Activated CD4-positive, alpha-beta T cell treated with anti-CD3 and anti-CD28 coated beads for 1 hour (primary cell): ENCODE measurements around the gene SFXN3.

ENCODE experiments used
- DNase-seq: peaks from one replicate; pipeline ENCODE4 v3.0.0-alpha.2; 2020

Gene SFXN3

DNA sequence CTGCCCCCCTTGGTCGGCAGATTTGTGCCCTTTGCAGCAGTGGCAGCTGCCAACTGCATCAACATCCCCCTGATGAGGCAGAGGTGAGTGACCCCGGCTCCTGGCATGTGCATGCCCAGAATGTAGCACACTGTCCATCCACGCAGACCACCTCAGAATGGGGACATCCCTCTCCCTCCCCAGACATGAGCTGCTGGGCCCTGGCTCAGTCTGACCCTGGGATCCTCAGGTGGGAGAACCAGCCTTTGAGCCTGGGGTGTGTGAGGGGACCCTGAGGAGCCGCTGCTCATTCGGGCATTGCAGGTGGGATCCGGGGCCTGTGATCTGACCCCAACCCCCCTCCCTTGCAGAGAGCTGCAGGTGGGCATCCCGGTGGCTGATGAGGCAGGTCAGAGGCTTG, 5.7 kb downstream of the SFXN3 start:
- no peak for DNase-seq

DNA sequence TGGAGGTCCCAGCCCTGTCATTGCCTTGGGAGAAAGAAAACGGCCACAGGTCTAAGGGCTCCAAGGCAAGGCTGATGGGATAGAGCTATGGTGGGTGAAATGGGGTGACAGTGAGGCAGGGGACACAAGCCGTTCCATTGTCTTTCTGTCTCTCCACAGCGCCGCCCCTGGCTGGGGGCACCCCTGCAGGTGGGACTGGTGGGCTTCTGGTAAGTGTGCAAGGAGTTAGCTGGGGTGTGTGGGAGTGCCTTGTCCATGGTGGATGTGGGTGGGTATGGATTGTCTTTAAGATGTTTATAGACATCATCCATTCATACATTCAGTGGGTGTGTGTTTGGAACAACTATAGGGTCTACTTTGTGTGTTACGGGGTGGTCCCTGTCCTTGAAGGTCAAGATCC, 7.5 kb downstream of the SFXN3 start:
- DNase-seq = no peak

DNA sequence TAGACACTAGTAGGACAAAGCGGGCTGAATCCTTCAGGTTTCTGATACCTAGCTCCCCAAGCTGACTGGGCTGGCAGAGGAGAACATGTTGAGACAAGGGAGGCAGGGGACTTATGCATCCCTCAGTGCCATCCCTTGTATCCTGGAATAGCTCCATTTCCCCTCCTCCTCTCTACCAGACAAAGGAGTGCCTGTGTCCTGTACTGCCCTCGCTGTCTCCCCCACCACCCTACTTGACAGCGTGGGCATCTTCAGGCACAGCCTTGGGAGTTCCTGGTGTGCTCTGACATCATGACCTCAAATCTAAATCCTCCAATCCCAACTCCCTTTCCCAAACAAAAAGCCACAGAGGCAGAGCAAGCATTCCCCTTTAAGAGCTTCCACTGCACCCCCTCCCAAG, 9.0 kb downstream of the SFXN3 start:
- DNase-seq = no peak

DNA sequence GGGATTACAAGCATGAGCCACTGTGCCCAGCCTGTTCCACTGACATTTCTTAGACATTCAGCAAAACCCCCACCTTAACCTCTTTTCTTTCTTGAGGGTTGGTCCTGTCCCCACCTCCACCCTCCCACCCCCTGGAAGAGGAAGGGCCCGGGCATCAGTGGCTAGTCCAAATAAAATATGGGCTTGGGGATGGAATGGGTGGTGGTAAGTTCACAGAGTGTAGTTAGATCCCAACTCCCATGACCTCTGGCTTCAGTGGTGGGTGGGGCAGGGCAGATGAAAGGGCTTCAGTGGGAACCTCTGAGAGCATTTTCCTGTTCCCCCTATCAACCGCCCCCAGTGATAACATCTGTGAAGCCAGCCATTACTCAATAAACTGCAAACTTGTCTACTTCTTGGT, 9.8 kb downstream of the SFXN3 start:
- DNase-seq = no peak

DNA sequence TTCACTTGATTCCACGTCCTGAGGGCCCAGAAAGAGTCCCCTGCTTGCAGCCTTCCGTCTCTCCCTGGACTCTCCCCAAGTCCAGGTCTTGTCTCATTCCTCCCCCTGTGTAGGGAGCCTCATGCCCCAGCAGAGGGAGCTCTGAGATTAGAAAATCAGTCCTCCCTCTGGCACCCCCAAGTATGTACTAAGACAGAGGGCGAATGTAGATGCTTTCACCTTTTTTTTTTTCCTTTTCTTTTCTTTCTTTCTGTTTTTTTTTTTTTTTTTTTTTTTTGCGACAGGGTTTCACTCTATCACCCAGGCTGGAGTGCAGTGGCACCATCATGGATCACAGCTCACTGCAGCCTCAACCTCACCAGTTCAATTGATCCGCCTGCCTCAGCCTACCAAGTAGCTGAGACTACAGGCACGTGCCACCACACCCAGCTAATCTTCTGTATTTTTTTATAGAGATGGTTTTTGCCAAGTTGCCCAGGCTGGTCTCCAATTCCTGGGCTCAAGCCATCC, 10.3 kb downstream of the SFXN3 start:
- DNase-seq = peak; percentile 57

DNA sequence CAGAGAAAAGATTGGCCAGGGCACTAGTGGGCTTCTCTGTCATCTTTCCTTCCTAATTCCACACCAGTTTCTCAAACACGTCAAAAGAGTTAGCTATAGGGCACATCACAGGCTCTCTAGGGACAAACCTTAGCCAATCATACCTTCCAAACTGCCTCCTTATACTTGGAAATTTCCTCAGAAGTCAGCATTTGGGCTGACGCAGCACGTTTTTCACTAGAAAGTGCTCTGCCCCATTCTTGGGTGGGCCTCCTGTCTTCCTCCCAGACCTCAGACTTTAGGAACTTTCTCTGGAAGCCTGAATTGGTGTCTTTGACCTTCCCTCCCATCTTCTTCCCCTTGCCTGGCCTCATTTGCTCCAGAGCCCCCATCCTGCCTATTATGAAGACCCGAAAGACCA, 11.1 kb downstream of the SFXN3 start:
- DNase-seq = no peak

DNA sequence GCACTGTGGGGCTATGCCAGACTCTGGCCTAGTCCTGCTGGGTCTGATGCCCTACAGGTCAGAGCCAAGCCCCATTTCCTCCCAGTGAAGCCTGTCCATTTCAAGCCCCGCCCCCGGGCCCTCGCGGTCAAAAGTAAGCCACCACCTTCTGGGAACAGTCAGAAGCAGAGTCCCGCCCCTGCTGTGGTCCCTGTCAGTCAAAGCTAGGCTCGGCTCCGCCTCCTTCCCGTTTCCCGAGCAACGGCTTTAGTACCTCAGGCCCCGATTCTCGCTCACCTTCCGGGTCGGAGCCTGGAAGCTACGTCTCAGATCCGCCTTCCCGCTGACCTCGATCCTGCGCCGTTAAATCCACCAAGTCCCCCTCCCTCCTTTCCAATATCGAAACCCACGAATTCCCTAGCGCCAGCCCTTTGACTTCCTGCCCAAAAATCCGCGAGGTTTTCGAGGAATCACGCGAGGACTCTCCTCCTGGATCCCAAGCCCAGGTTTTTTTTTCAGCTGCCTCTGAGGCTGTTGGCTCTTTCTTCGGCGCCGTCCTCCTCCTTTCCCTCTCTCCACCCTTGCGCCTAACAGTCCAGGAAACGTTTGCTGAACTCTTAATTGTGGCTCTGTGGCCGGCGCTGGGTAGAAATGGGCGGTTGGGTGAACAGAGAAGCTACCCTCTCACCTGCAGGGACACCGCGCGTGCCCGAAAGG, 11.8 kb downstream of the SFXN3 start:
- DNase-seq = peak; percentile 72

DNA sequence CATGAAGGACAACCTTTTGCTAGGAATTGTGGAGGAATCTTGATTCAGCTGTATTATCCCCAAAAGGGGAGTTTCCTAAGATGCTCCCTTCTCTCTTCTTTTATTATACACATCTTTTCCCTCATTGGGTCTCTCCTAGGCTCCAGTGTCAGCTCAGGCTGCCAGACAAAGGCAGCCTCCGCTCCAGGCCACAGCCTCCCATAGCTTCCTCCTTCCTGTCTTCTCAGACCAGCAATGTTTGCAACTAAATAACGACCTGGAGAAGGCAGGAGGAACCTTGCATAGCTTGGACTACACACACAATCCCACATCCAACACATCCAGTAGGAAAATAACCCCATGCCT, 12.3 kb downstream of the SFXN3 start:
- DNase-seq = no peak

DNA sequence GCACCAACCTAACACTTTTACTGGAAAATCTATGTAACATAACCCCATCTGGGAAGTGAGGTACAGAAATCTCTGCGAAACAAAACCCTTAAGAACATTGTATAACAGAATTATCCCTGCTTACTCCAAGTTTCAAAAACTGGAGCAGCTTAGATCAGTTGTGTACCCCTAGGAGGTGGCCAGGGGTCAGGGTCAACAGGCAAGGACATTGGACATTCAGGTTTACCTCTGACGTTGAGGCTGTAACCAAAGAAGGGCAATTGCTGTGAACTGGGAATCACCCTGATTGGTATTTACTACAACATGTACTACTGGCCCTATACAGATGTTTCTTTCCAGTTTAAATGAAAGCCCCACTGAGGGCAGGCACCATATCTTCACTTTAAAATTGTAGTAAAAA, 13.1 kb downstream of the SFXN3 start:
- no peak for DNase-seq

DNA sequence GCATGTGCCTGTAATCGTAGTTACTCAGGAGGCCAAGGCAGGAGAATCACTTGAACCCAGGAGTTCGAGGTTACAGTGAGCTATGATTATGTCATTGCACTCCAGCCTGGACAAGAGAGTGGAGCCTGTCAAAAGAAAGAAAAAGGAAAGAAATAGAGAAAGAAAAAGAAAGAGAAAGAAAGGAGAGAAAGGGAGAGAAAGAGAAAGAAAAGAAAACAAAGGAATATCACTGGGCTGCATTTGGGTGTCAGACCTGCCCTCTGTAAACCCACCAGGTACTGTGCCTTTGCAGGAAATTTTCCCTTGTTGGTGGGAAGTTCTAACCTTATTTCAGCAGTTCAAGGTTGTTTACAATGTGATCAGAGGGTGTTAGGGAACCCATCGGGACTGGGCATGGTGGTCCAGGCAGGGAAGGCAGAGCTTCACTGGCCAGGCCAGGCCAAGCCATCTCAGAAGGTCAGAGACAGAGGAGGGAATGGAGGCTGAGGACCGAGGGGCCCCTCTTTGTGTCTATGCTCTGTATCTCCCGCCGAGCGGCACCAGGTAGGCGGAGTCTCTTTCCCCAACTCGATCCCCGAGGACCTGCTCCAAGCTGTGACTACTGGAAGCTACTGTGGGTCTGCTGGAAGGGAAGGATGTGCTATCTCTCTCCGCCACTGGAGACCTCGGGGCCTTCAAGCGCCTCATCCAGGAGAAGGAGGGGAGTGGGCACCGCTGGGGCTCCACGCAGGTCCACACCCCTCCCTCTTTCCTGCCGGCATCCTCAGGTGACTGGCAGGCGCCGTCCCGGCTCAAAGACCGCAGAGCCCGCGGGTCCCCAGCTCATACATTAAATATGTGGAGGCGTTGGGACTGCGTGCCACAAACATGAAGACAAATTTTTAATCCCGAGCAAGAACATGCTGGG, 15.6 kb downstream of the SFXN3 start:
- DNase-seq = no peak

DNA sequence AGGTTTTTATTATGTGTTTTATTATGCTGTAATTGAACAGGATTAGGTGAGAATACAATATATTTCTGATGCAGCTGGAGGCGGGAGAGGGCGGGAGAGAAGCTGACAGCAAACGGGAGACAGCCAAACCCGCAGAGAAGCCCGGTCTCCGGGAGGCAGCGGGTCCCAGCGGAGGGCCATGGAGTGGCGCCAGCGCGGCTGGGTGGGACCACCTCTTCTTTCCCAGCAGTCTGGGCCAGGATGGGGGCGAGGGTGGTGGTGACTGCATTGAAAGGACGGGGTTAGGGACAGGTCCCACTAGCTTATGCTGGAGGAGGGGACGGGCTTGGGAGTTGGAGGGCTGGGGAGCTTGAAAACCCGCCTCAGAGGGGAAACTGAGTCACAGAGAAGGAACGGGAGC, 16.2 kb downstream of the SFXN3 start:
- DNase-seq = no peak

DNA sequence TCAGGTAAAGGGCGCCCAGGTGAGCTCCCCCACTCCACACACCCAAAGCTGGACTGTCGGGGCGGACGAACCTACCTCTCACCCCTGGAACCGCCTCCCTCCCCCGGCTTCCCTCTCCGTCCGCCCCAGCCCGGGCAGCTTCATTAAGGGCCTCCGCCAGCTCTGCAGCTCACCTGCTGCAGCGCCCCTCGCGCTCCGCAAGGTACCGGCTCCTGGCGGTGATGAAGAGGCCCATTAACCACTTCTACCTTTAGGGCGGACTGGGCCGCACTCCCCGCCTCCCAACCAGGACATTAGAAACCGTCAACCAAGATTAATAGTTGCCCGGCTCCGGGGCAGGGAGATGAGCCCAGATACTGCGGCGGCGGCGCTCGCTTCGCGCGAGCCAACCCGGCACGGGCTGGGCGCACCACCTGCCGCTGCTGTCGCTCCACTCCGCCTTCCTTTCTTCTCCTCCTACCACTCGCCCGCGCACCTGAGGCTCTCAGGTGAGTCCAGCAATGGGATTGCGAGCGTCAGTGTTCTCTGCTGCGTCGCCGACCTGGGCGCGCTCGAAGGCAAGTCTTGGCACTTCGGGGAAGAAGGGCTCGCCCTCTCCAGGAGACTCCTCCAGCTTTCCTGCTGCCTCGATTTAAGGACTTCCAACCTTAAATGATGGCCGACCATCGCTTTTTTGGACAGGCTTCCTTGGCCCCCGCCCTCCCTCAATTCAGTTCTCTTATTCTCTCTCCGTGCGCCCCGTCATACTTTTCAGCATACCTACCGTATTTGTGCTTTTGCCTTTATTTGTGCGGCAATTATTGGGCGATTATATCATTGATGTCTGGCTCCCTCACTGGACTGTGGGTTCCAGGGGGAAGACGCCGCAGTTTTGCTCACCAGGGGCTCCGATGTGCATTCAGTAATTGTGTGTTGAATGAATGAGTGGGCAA, 17.2 kb downstream of the SFXN3 start:
- no peak for DNase-seq

DNA sequence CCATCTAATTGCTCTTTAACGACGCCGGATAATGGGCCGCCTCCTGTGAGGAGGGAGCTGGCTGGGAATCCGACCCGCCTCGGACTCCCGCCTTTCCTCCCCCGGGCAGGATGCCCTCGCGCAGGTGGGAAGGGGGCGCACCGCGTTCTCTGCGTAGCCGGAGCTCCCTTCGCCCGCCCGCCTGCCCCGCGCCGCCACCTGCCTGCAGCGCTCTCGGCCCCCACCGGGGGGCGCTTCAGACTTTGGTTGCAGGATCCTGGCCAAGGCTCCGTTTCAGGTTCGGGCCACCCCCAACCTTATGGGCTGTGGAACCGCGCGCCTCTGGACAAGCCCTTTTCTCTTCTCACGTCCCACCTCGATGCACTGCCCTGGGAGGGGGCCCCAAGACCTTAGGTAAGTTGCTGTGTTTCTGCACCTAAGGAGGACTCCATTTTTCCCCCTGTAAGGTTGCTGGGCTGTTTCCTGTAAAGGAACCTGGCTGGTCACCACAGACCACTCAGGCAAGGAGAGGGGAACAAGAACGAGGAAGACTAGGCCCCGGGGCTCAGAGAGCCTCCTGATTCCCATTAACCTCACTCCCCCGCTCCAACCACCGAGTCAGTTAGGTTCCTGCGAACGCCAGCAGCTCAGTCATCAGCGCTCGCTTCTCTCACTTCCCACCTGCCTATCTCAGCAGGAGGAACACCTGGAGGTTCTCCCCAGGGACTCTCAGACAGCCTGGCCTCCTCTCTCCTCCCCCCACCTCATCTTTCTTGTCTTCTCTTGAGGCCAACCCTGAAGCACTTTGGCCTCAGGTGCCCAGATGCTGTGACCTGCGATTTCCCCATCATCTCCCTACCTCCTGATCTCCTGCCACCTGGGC, 19.4 kb downstream of the SFXN3 start:
- peak; percentile 68 for DNase-seq

DNA sequence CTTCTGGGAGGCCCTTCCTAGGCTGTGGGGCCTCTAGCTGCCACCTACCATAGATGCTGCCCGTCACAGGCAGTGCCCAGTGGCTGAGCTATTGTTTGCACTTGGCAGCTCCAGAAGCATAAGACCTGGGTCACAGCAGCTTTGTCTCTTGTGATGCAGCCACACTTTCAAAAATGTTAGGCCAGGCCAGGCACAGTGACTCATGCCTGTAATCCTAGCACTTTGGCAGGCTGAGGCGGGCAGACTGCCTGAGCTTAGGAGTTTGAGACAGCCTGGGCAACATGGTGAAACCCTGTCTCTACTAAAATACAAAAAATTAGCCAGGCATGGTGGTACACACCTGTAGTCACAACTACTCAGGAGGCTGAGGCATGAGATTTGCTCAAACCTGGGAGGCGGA, 21.3 kb downstream of the SFXN3 start:
- no peak for DNase-seq

DNA sequence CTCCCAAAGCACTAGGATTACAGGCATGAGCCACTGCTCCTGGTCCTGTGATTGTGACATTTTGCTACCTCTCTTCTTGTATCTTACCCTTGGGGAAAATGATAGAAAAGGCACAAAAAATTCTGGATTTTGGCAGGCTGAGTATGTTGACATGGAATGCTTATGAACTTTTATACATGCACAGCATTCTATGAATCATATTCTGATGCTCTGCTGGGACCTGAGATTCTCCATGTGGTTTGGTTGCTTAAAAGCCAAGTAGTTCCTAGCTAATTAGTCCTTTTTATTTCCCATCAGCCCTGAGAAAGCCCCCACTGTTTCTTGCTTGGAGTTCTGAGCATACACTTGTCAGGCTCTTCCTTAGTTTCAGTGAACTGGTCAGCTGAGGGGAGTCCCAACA, 22.5 kb downstream of the SFXN3 start:
- no peak for DNase-seq

DNA sequence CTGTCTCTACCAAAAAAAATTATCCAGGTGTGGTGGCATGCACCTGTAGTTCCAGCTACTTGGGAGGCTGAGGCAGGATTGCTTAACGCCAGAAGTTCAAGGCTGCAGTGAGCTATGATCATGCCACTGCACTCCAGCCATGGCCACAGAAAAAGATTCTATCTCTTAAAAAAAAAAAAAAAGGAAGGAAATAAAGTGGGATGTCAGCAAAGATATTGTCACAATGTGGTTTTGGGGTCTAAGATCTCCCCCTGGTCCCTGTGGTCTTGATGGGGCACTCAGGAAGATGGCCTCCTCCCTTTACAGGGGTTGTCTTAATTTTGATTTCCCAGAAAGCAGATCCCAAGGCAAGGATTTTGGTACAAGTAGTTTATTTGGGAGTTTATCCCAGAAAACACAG, 23.3 kb downstream of the SFXN3 start:
- DNase-seq = no peak

DNA sequence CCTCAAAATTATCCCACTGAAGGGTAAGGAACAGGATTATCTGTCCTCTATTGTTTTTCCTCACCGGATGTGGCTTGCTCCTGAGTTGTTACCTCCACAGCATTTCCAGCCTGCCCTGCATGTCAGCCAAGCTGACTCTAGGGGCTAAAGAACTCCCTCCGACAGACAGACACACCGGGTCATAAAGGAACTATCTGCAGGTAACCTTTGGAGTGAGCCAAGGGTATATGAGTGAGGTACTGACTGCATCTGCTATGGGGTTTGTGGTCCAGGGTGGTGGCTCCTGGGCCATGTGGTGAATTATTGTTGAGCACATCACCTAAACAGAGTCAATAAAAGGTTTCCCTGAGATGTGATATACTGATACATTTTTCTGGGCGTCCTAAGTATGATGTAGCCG, 23.8 kb downstream of the SFXN3 start:
- no peak for DNase-seq

DNA sequence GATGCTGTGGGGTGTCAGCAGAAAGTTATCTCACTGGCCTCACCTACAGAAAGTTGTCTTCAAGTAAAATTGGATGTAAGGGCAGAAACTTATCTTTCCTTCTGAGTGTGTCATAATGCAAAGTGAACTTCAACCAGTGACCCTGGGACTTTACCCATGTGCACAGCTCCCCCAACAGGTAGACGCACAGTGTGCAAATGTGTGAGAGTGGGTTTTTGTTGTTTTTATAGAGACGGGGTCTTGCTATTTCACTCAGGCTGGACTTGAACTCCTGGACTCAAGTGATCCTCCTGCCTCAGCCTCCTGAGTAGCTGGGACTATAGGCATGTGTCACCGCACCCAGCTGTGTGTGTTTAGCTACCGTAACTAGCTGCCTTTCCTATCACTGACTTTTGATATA, 24.4 kb downstream of the SFXN3 start:
- DNase-seq = no peak

DNA sequence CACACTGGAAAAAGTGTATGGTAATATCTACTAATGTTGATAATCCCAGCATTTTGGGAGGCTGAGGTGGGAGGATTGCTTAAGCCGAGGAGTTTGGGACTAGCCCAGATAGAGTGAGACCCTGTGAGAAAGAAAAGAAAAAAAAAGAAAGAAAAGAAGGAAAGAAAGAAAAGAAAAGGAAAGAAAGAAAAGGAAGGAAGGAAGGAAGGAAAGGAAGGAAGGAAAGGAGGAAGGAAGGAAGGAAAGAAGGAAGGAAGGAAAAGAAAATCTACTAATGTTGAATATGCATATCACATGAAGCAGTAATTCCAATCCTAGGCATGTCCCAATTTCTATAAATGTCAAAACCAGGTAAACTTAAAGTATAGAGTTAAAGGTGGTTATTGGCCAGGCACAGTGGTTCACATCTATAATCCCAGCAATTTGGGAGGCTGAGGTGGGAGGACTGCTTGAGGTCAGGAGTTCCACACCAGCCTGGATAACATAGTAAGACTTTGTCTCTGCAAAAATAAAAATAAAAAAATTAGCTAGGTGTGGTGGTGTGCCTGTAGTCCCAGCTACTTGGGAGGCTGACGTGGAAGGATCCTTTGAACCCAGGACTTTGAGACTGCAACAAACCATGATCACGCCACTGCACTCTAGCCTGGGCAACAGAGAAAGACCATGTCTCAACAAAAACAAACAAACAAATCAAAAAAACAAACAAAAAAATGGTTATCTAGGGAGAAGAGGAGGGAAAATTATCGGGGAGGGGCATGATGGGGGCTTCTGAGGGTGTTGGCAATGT, 25.5 kb downstream of the SFXN3 start:
- no peak for DNase-seq

DNA sequence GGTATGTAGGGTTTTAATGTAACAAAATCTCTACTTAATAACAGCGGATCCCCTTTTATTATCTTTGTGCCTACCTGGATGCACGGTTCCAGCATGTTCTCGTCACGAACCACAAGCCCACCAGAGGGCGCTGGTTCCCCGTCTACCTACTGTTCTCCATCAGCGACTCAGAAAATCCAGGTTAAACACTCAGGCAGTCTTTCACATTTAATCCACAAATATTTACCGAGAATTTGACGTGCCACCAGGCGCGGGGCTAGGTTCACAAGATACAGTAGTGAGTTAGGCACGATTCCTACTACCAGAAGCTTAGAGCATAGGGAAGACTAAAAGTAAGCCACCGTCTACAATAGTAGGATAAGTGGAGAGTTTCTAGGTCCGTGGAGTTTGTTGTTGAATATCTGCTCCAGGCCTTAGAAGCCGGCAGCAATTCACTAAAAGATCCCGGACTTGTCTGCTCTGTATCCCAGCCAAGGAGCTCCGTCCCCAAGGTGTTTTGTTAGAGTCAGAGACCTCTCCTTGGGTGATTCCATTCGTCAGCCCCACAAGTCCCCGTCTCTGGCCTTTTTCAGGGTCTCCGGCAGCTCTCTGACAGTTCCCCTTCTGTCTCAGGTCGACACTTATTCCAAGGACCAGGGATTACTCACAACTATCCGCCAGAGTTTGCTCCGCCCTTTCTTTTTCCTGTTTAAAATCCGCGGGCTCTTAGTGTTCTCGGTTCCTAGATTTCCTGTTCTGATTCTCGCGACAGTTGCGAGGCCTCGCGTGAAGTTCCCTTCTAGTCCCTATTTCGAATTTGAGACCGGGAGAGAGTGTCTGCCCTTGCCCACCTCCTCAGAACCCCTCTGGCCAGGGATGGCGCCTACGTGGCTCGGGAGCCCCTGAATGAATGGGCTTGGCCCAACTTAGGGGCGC, 29.3 kb downstream of the SFXN3 start:
- peak; percentile 85 for DNase-seq
